Testis (tissue), 3 donors: ENCODE data around the gene SMURF1. TPM values are rescaled to one million over a fixed set of nuclear protein-coding genes. Genes with fewer than 3 reads are reported as not detected.

ENCODE experiments used
- DNase-seq: peaks from one replicate; pipeline ENCODE4 v3.0.0-alpha.2; 2019
- H3K27ac ChIP-seq, 2 donors: fragments of 200-600 bp; sonication (generic); one replicate each; pipeline ENCODE4 v1.5.1; 2019
- H3K27me3 ChIP-seq: fragments of 200-600 bp; sonication (generic); one replicate; pipeline ENCODE4 v1.5.1; 2019
- H3K36me3 ChIP-seq: fragments of 200-600 bp; sonication (generic); one replicate; pipeline ENCODE4 v1.5.1; 2017; ENCODE audit warnings: low read depth; ENCODE audit errors: missing control alignments
- H3K4me1 ChIP-seq: fragments of 200-600 bp; sonication (generic); one replicate; pipeline ENCODE4 v1.5.1; 2019
- H3K4me3 ChIP-seq, 2 donors: fragments of 200-600 bp; sonication (generic); one replicate each; pipeline ENCODE4 v1.5.1; 2017 to 2019
- H3K9me3 ChIP-seq: fragments of 200-600 bp; sonication (generic); one replicate; pipeline ENCODE4 v1.5.1; 2017
- POLR2A ChIP-seq: fragments of 450-650 bp; IDR thresholded peaks from one replicate; pipeline ENCODE4 v1.6.1; 2017; ENCODE audit warnings: antibody characterized with exemption, mild to moderate bottlenecking, moderate library complexity
- WGBS, 2 donors: methylation state at CpG; one replicate each; pipeline ENCODE4 v1.1.5; 2018; 5-methylcytosine and 5-hydroxymethylcytosine counted together
- intact Hi-C: fragments of 100-400 bp; cut with DNase I; formaldehyde crosslinking; loops from one replicate; pipeline ENCODE4 v1.15.1; 2023; ENCODE audit warnings: low total_unique reads
- polyA plus RNA-seq: library from polyadenylated mRNA; stranded (reverse); fragments of 350-450 nt; fragmentation: Illumina TruSeq; extraction: RNeasy Lipid Tissue Mini Kit (QIAGEN cat#74804); gene quantifications from one replicate; pipeline ENCODE4 v1.2.3, GENCODE V29; 2014; ENCODE audit warnings: low read depth, low replicate concordance; ENCODE audit not compliant: insufficient read depth
- total RNA-seq, 2 donors: library from RNA; depleted of rRNA; stranded (reverse); fragments of >200 nt; gene quantifications; one replicate each; pipeline ENCODE4 v1.2.3, GENCODE V29; 2016
- TF ChIP-seq, protein P1 (sequence below), 3 experiments: fragments of 450-650 bp in 2 of 3; fragments of 200-600 bp in 1 of 3; sonication (generic) in 1 of 3; IDR thresholded peaks; one replicate each; pipeline ENCODE4 v1.5.1; 2016 to 2019; ENCODE audit warnings: antibody characterized with exemption in 3 of 3, mild to moderate bottlenecking in 2 of 3, moderate library complexity in 1 of 3

SMURF1 gene
- total and polyA plus RNA-seq, 3 donors from 2014 or later: 34.5 to 79.5 (median 46.9) TPM

GRCh38 chr7:99092064-99092720 lies 51.7 kb downstream of the SMURF1 start:
- Histone ChIP-seq H3K27ac (no peak overlapping the region), H3K4me1 (peaks cover 11% of the 10 kb centered on the region), H3K9me3 (no peaks in the 10 kb centered on the region), H3K36me3 (no peaks in the 10 kb centered on the region), H3K27me3 (no peaks in the 10 kb centered on the region), H3K4me3 (no peak overlapping the region)
- intact Hi-C loops: no loop called here
- DNase-seq: no peak
- 93 to 95% methylated on average over 11 of the region's 11 CpGs for WGBS, 2 donors
- TF ChIP-seq, protein P1, sequence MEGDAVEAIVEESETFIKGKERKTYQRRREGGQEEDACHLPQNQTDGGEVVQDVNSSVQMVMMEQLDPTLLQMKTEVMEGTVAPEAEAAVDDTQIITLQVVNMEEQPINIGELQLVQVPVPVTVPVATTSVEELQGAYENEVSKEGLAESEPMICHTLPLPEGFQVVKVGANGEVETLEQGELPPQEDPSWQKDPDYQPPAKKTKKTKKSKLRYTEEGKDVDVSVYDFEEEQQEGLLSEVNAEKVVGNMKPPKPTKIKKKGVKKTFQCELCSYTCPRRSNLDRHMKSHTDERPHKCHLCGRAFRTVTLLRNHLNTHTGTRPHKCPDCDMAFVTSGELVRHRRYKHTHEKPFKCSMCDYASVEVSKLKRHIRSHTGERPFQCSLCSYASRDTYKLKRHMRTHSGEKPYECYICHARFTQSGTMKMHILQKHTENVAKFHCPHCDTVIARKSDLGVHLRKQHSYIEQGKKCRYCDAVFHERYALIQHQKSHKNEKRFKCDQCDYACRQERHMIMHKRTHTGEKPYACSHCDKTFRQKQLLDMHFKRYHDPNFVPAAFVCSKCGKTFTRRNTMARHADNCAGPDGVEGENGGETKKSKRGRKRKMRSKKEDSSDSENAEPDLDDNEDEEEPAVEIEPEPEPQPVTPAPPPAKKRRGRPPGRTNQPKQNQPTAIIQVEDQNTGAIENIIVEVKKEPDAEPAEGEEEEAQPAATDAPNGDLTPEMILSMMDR (IDR thresholded peaks at IDR 0.05): no peak
- TF ChIP-seq POLR2A: no peak

DNA sequence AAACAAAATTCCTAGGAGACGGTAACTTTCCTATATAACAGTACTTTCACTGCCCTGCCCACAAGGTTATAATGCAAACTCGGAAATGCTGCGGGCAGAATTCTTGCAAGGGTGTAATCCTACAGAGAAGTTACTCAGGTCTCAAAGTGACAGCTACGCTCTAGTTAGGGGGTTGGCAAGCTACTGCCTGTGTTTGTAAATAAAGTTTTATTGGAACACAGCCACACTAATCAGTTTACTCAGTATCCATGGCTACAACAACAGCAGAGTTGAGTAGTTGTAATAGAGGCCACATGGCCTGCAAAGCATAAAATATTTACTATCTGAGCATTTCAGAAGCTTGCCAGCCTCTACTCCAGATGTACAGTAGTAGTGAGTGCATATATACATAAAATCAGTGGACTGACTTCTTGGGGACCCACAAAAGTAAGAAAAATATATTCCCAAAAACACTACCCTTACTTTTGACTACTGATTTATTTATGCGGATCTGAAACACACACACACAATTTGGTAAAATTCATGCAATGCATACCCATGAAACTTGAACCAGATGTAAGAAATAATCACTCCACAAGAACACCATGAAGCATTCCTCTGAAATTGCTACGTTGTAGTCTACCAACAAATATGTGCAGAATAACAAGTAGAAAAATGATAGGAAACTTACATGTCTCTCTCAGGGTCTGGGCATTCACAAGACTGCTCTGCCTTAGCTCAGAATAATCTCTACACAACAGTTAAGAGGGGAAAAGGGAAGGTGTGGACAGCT lies 53.0 kb downstream of the SMURF1 start:
- Histone ChIP-seq H3K4me1 (peaks cover 10% of the 10 kb centered on the region), H3K27ac (no peak overlapping the region), H3K36me3 (no peaks in the 10 kb centered on the region), H3K9me3 (no peaks in the 10 kb centered on the region), H3K27me3 (no peaks in the 10 kb centered on the region), H3K4me3 (no peak overlapping the region)
- intact Hi-C loops: no loop called here
- no peak for DNase-seq
- TF ChIP-seq, protein P1 (IDR thresholded peaks at IDR 0.05): no peak
- no peak for TF ChIP-seq POLR2A
- 79% methylated on average over 6 of the region's 6 CpGs for WGBS, 2 donors

- H3K9me3 ChIP-seq: no peaks in the 10 kb centered on the region
- H3K27me3 ChIP-seq: no peaks in the 10 kb centered on the region
- no peak for TF ChIP-seq POLR2A
- TF ChIP-seq, protein P1 (IDR thresholded peaks at IDR 0.05): no peak
- WGBS, 2 donors: 82 to 90% methylated on average over 7 of the region's 7 CpGs
- H3K36me3 ChIP-seq: no peaks in the 10 kb centered on the region
- no peak overlapping the region for H3K4me3 ChIP-seq
- intact Hi-C loops: no loop called here
- DNase-seq: no peak
- H3K4me1 ChIP-seq: peaks cover 1% of the 10 kb centered on the region
- no peak overlapping the region for H3K27ac ChIP-seq
Observed at GRCh38 chr7:99089914-99090629, 53.8 kb downstream of the SMURF1 start.

DNA sequence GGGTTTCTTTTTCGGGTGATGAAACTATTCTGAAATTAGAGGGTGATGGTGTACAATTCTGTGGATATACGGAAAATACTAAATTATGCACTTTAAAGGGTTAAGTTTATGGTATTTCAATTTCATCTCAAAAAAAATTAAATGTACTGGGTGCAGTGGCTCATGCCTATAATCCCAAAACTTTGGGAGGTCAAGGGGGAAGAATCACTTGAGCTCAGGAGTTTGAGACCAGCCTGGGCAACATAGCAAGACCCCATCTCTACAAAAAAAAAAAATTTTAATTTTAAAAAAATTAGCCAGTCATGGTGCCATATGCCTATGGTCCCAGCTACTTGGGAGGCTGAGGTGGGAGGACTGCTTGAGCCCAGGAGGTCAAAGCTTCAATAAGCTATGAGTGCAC lies 57.0 kb downstream of the SMURF1 start:
- H3K4me3 ChIP-seq: no peak overlapping the region
- no peak for DNase-seq
- no peaks in the 10 kb centered on the region for H3K27me3 ChIP-seq
- 87 to 92% methylated on average over 2 of the region's 2 CpGs for WGBS, 2 donors
- H3K27ac ChIP-seq: no peak overlapping the region
- H3K9me3 ChIP-seq: no peaks in the 10 kb centered on the region
- no peak for TF ChIP-seq POLR2A
- TF ChIP-seq, protein P1 (IDR thresholded peaks at IDR 0.05): no peak
- no peaks in the 10 kb centered on the region for H3K36me3 ChIP-seq
- intact Hi-C loops: no loop called here
- no peaks in the 10 kb centered on the region for H3K4me1 ChIP-seq
